K562 (cell line): Measurements from ENCODE around the gene AMMECR1L. TPM values are rescaled to one million over a fixed set of nuclear protein-coding genes. Genes with fewer than 3 reads are reported as not detected.

Experiments
- ATAC-seq: fragments of 200-7000 bp; cut with Tn5 transposase; 3 replicates; pipeline ENCODE4 v1.9.1; 2020; ENCODE audit warnings: moderate library complexity
- BruUV-seq: library from RNA; stranded (reverse); fragments of 400-500 nt; replicated peaks from 2 replicates; lab custom pipeline; 2021; lab: Mats Ljungman, UMichigan
- CTCF ChIA-PET: fragments of 300-600 bp; formaldehyde crosslinking; extraction: SDS; loops from one replicate; lab custom pipeline; 2021; ENCODE audit warnings: low intra/inter-chr PET ratio; lab: Yijun Ruan, JAX
- POLR2A ChIA-PET: fragments of 300-600, 350-650 bp; sonication (Branson Sonifier 250); formaldehyde crosslinking; extraction: SDS; loops from one replicate; lab custom pipeline; 2021; ENCODE audit warnings: antibody characterized with exemption, inconsistent platforms; lab: Yijun Ruan, JAX
- DNase-seq, 4 experiments: peaks; one replicate each; pipeline versions ENCODE4 v3.0.0 to v3.0.0-alpha.2; 2011 to 2018; ENCODE audit warnings: low spot score in 3 of 4, mixed read lengths in 3 of 4; ENCODE audit errors: extremely low read depth in 1 of 4
- FAIRE-seq: peaks from 2 replicates; lab custom pipeline; 2011; peaks lifted over from hg19 to GRCh38; lab: Jason Lieb, UNC
- H2AFZ ChIP-seq: 2 replicates; pipeline ENCODE4 v1.6.0; 2011; ENCODE audit warnings: low read depth, low read length, control low read depth, inconsistent platforms
- H3K27ac ChIP-seq: fragments of 200-600 bp; 3 replicates; pipeline ENCODE4 v1.8.0; 2011; ENCODE audit warnings: low read depth, mild to moderate bottlenecking, control low read depth, inconsistent platforms, low read length, moderate library complexity, mixed read lengths; ENCODE audit errors: extremely low read depth
- H3K27me3 ChIP-seq, 2 experiments: fragments of 300-600 bp in 1 of 2; 2 replicates in 1 of 2; 3 replicates in 1 of 2; pipeline versions ENCODE4 v1.6.0 to v1.8.0; 2011; ENCODE audit warnings: inconsistent platforms in 2 of 2, low read length in 2 of 2, mild to moderate bottlenecking in 1 of 2, mixed read lengths in 1 of 2, moderate library complexity in 1 of 2; ENCODE audit not compliant: control insufficient read depth in 2 of 2, insufficient read depth in 2 of 2
- H3K36me3 ChIP-seq: fragments of 300-600 bp; 3 replicates; pipeline ENCODE4 v1.8.0; 2011; ENCODE audit warnings: mild to moderate bottlenecking, low read length, inconsistent platforms; ENCODE audit not compliant: control insufficient read depth, insufficient read depth
- H3K4me1 ChIP-seq, 2 experiments: fragments of 200-600 bp in 1 of 2; replicated peaks in 1 of 2; 2 replicates in 1 of 2; 3 replicates in 1 of 2; pipeline versions ENCODE4 v1.5.1 to v1.8.0; 2011; ENCODE audit warnings: inconsistent platforms in 2 of 2, low read length in 2 of 2, mild to moderate bottlenecking in 1 of 2, mixed read lengths in 1 of 2, moderate library complexity in 1 of 2; ENCODE audit not compliant: control insufficient read depth in 2 of 2, insufficient read depth in 2 of 2
- H3K4me2 ChIP-seq: 2 replicates; pipeline ENCODE4 v1.6.1; 2011; ENCODE audit warnings: low read length, control low read depth, inconsistent platforms, mixed read lengths; ENCODE audit not compliant: insufficient read depth
- H3K4me3 ChIP-seq: fragments of 200-600 bp; sonication (generic), shearing (Covaris generic); 2 replicates; pipeline ENCODE4 v1.5.1; 2016; ENCODE audit warnings: control low read depth, inconsistent platforms
- H3K79me2 ChIP-seq: fragments of 200-600 bp; 3 replicates; pipeline ENCODE4 v1.8.0; 2011; ENCODE audit warnings: low read length, inconsistent platforms; ENCODE audit not compliant: control insufficient read depth, insufficient read depth
- H3K9ac ChIP-seq, 2 experiments: 2 replicates each; pipeline versions ENCODE4 v1.6.0 to v1.6.1; 2011; ENCODE audit warnings: low read depth in 2 of 2, low read length in 2 of 2, control low read depth in 1 of 2, inconsistent platforms in 1 of 2, mild to moderate bottlenecking in 1 of 2, mixed read lengths in 1 of 2; ENCODE audit not compliant: insufficient read depth in 1 of 2
- H3K9me1 ChIP-seq: one replicate; pipeline ENCODE4 v1.6.0; 2011; ENCODE audit warnings: inconsistent platforms, mild to moderate bottlenecking, low read length, moderate library complexity; ENCODE audit not compliant: control insufficient read depth, insufficient read depth
- H3K9me3 ChIP-seq: replicated peaks from 2 replicates; pipeline ENCODE4 v1.5.1; 2011; ENCODE audit warnings: low read depth, low read length, inconsistent platforms; ENCODE audit not compliant: control insufficient read depth, insufficient read depth
- H4K20me1 ChIP-seq: replicated peaks from 2 replicates; pipeline ENCODE4 v1.6.1; 2011; ENCODE audit warnings: low read length, inconsistent platforms, mixed read lengths; ENCODE audit not compliant: control insufficient read depth, insufficient read depth
- BHLHE40 ChIP-seq: IDR thresholded peaks from 2 replicates; pipeline ENCODE4 v1.6.1; 2011; ENCODE audit warnings: low read length, improper control_type of control experiment
- BMI1 ChIP-seq: fragments of 150-350 bp; IDR thresholded peaks from 2 replicates; pipeline ENCODE4 v1.6.1; 2014; ENCODE audit warnings: low read length
- CBX5 ChIP-seq: IDR thresholded peaks from 2 replicates; pipeline ENCODE4 v1.6.1; 2014; ENCODE audit warnings: low read depth, borderline replicate concordance
- CHAMP1 ChIP-seq: fragments of 450-650 bp; IDR thresholded peaks from 2 replicates; pipeline ENCODE4 v1.6.1; 2016; ENCODE audit warnings: mild to moderate bottlenecking
- CREB5 ChIP-seq: fragments of 250-450 bp; sonication (Bioruptor Pico); IDR thresholded peaks from 2 replicates; pipeline ENCODE4 v1.5.0; 2020; ENCODE audit warnings: mild to moderate bottlenecking
- ESRRB ChIP-seq: fragments of 250-450 bp; sonication (Bioruptor Pico); IDR thresholded peaks from 2 replicates; pipeline ENCODE4 v1.5.0; 2020; ENCODE audit warnings: mild to moderate bottlenecking, moderate library complexity, borderline replicate concordance
- ETV6 ChIP-seq, 3 experiments: fragments of 150-350 bp in 1 of 3; sonication (generic) in 1 of 3; formaldehyde crosslinking in 1 of 3; IDR thresholded peaks; 2 replicates each; pipeline versions ENCODE4 v1.6.1 to v1.8.0; 2014 to 2022; ENCODE audit warnings: borderline replicate concordance in 2 of 3, low read depth in 2 of 3, antibody characterized with exemption in 1 of 3, low read length in 1 of 3, mild to moderate bottlenecking in 1 of 3, missing genetic modification reagents in 1 of 3
- MAFK ChIP-seq: IDR thresholded peaks from 2 replicates; pipeline ENCODE4 v1.6.1; 2011; ENCODE audit warnings: low read length, improper control_type of control experiment
- MYC ChIP-seq, 2 experiments: fragments of 250-450 bp in 1 of 2; sonication (Bioruptor Pico) in 1 of 2; IDR thresholded peaks; 2 replicates each; pipeline versions ENCODE4 v1.5.1 to v1.6.1; 2012 to 2021; ENCODE audit warnings: low read depth in 2 of 2, borderline replicate concordance in 1 of 2, improper control_type of control experiment in 1 of 2, low read length in 1 of 2, mild to moderate bottlenecking in 1 of 2, moderate library complexity in 1 of 2
- PREB ChIP-seq: sonication (generic); formaldehyde crosslinking; IDR thresholded peaks from 2 replicates; pipeline ENCODE4 v1.8.1; 2023; ENCODE audit warnings: mild to moderate bottlenecking, missing genetic modification reagents
- SMARCA4 ChIP-seq: fragments of 450-650 bp; IDR thresholded peaks from 2 replicates; pipeline ENCODE4 v1.6.1; 2016
- SMARCC2 ChIP-seq: fragments of 450-650 bp; IDR thresholded peaks from 2 replicates; pipeline ENCODE4 v1.6.1; 2017; ENCODE audit warnings: antibody characterized with exemption, moderate library complexity, mild to moderate bottlenecking, low read depth
- TAF9B ChIP-seq: fragments of 450-650 bp; IDR thresholded peaks from 2 replicates; pipeline ENCODE4 v1.6.1; 2018; ENCODE audit warnings: mild to moderate bottlenecking; ENCODE audit not compliant: partially characterized antibody
- TSC22D4 ChIP-seq: fragments of 450-650 bp; IDR thresholded peaks from 2 replicates; pipeline ENCODE4 v1.6.1; 2016; ENCODE audit warnings: missing genetic modification characterization, missing biosample characterization, control low read depth
- USF1 ChIP-seq: sonication (generic); formaldehyde crosslinking; IDR thresholded peaks from 2 replicates; pipeline ENCODE4 v1.9.0; 2022; ENCODE audit warnings: mild to moderate bottlenecking, missing genetic modification reagents
- ZEB2 ChIP-seq: fragments of 450-650 bp; IDR thresholded peaks from 2 replicates; pipeline ENCODE4 v1.6.1; 2016
- ZFX ChIP-seq: sonication (generic); formaldehyde crosslinking; IDR thresholded peaks from 2 replicates; pipeline ENCODE4 v1.8.0; 2022; ENCODE audit warnings: mild to moderate bottlenecking, missing genetic modification reagents, moderate library complexity
- ZNF282 ChIP-seq: sonication (generic); formaldehyde crosslinking; IDR thresholded peaks from 2 replicates; pipeline ENCODE4 v1.8.1; 2023; ENCODE audit warnings: missing genetic modification reagents
- whole genome bisulfite sequencing: fragments of 100-300 bp; shearing (Covaris generic); methylation state at CpG from one replicate; pipeline ENCODE4 v1.1.6; 2016; ENCODE audit warnings: low coverage, mixed read lengths; ENCODE audit not compliant: insufficient coverage; ENCODE audit errors: missing lambda C conversion rate; 5-methylcytosine and 5-hydroxymethylcytosine counted together
- in situ Hi-C: fragments of 300-500 bp; cut with MboI; formaldehyde crosslinking; loops from 4 replicates; pipeline ENCODE4 v1.15.0; 2018; ENCODE audit warnings: inconsistent platforms, mixed read lengths
- intact Hi-C: fragments of 100-400 bp; cut with micrococcal nuclease; formaldehyde crosslinking; loops from 2 replicates; pipeline ENCODE4 v1.14.2; 2022
- polyA plus RNA-seq, 8 experiments: library from polyadenylated mRNA; depleted of rRNA in 4 of 8; stranded (reverse) in 5 of 8; unstranded in 3 of 8; fragments of >200 nt; fragmentation: Nextera tagmentation in 2 of 8; fragmentation: Illumina TruSeq in 1 of 8; extraction: Ambion mirVana in 2 of 8; extraction: Trizol in 1 of 8; gene quantifications; 2 replicates each; pipeline versions ENCODE4 v1.2.1 to v1.2.3, GENCODE V29; 2011 to 2014; ENCODE audit warnings: inconsistent platforms in 1 of 8, missing spikeins in 1 of 8
- total RNA-seq, 7 experiments: library from RNA; depleted of rRNA in 6 of 7; stranded (reverse); fragments of >200 nt in 6 of 7; fragmentation: Illumina TruSeq in 2 of 7; extraction: Trizol in 2 of 7; gene quantifications; 2 replicates each; pipeline versions ENCODE4 v1.2.1 to v1.2.3, GENCODE V29; 2011 to 2021; ENCODE audit warnings: low replicate concordance in 1 of 7

The AMMECR1L gene
- total and polyA plus RNA-seq, 9 of the 15 experiments (the other 6 are each of a cell fraction or from before 2014, with no cell fraction given), result 3.7 to 15.3 (median 9.1) TPM

- intact Hi-C loops (no loop called here), in situ Hi-C loops (no loop called here)
- H3K27ac ChIP-seq, result no peak overlapping the region
- no peak overlapping the region for H3K4me3 ChIP-seq
- no peak overlapping the region for H2AFZ ChIP-seq
- no peak for FAIRE-seq
- ChIA-PET POLR2A (interaction anchor here (1.3 kb wide), 1 partner anchor 10 kb away, joined by 3 read pairs; no protein-coding TSS in a partner anchor), CTCF (no interaction called here)
- 19% methylated on average over 3 of the region's 3 CpGs for WGBS
- BruUV-seq, result no TSS peak
- H3K9me3 ChIP-seq, result no peaks in the 10 kb centered on the region
- TF ChIP-seq PREB (CRISPR knock-in tag) (no peak), ZNF282 (CRISPR knock-in tag) (no peak), TAF9B (no peak), BMI1 (no peak), SMARCA4 (no peak), USF1 (CRISPR knock-in tag) (no peak), MYC (IDR thresholded peaks at IDR 0.05; ENCODE audit: low read depth, low read length) (no peak), MYC (CRISPR knock-in tag; IDR thresholded peaks at IDR 0.05; ENCODE audit: borderline replicate concordance, low read depth) (no peak), CBX5 (no peak), CREB5 (CRISPR knock-in tag) (no peak), ESRRB (CRISPR knock-in tag) (no peak), BHLHE40 (no peak), ZFX (no peak), ETV6 (IDR thresholded peaks at IDR 0.05; ENCODE audit: borderline replicate concordance in 1 of 2, low read depth in 2 of 2, low read length in 1 of 2) (no peak), ETV6 (CRISPR knock-in tag; IDR thresholded peaks at IDR 0.05; ENCODE audit: borderline replicate concordance) (no peak), CHAMP1 (no peak), MAFK (no peak), ZEB2 (no peak), TSC22D4 (tag) (no peak), SMARCC2 (no peak)
- no peak for ATAC-seq
- H3K27me3 ChIP-seq, result peaks cover 0 to 5% of the 10 kb centered on the region in 2 experiments; a peak in 1 of 5 replicates
- H3K4me1 ChIP-seq, result peaks cover 3 to 6% of the 10 kb centered on the region in 2 experiments; a peak in 2 of 5 replicates
- no peak for DNase-seq
- H3K9me1 ChIP-seq, result no peaks in the 10 kb centered on the region
- H3K79me2 ChIP-seq, result no peaks in the 10 kb centered on the region
- H3K9ac ChIP-seq, result no peak overlapping the region
- no peaks in the 10 kb centered on the region for H3K36me3 ChIP-seq
- no peak overlapping the region for H3K4me2 ChIP-seq
- H4K20me1 ChIP-seq, result no peaks in the 10 kb centered on the region
Measured at GRCh38 chr2:127834951-127835350, 50.8 kb downstream of the AMMECR1L start.
